NOMO-1 (cell line): Measurements from ENCODE around the gene HIF3A.
"Not testable (repeated sequence)": the region's sequence is repeated elsewhere in the genome, so short reads cannot be mapped to it uniquely, and the experiment has no call there.

ENCODE experiments used
- DNase-seq, 2 experiments: peaks; one replicate each; lab custom pipeline; 2025; ENCODE audit not compliant: unreplicated experiment in 2 of 2; lab: John Stamatoyannopoulos, UW

HIF3A gene

GRCh38 chr19:46291829-46292228 lies 5.0 kb upstream of the HIF3A start:
- DNase-seq: no peak

- DNase-seq: no peak
Measured at GRCh38 chr19:46294494-46294893, 2.3 kb upstream of the HIF3A start.

- no peak for DNase-seq
Measured at GRCh38 chr19:46295401-46296201, 1.2 kb upstream of the HIF3A start.

- no peak for DNase-seq
Measured at GRCh38 chr19:46296202-46296480, 701 bp upstream of the HIF3A start.

- no peak for DNase-seq
Measured at GRCh38 chr19:46297700-46298478, 1.0 kb downstream of the HIF3A start.

- DNase-seq: no peak
Measured at GRCh38 chr19:46298479-46299003, 1.7 kb downstream of the HIF3A start.

GRCh38 chr19:46299004-46299509 lies 2.2 kb downstream of the HIF3A start:
- DNase-seq: no peak

GRCh38 chr19:46299695-46300094 lies 2.9 kb downstream of the HIF3A start:
- peak in 1 of 2 experiments; percentile 6 for DNase-seq

- no peak for DNase-seq
Measured at GRCh38 chr19:46303322-46303690, 6.5 kb downstream of the HIF3A start.

GRCh38 chr19:46303691-46304397 lies 7.0 kb downstream of the HIF3A start:
- no peak for DNase-seq

- no peak for DNase-seq
Measured at GRCh38 chr19:46306501-46306900, 9.7 kb downstream of the HIF3A start.

GRCh38 chr19:46308510-46308909 lies 11.7 kb downstream of the HIF3A start:
- DNase-seq: no peak

GRCh38 chr19:46309056-46309455 lies 12.2 kb downstream of the HIF3A start:
- no peak for DNase-seq

GRCh38 chr19:46311444-46311843 lies 14.6 kb downstream of the HIF3A start:
- DNase-seq: no peak

- DNase-seq: not testable (repeated sequence)
Measured at GRCh38 chr19:46313540-46314469, 17.0 kb downstream of the HIF3A start.

GRCh38 chr19:46317339-46317738 lies 20.5 kb downstream of the HIF3A start:
- DNase-seq: no peak

GRCh38 chr19:46319613-46320012 lies 22.8 kb downstream of the HIF3A start:
- DNase-seq: no peak

- no peak for DNase-seq
Measured at GRCh38 chr19:46320559-46320958, 23.7 kb downstream of the HIF3A start.

- DNase-seq: no peak
Measured at GRCh38 chr19:46321653-46322052, 24.8 kb downstream of the HIF3A start.

- DNase-seq: not testable (repeated sequence)
Measured at GRCh38 chr19:46323227-46323626, 26.4 kb downstream of the HIF3A start.
